Measurements from ENCODE around the gene CNPY1.

The CNPY1 gene

GRCh38 chr7:155455776-155456737 lies 90.3 kb downstream of the CNPY1 start:
- no peak for DNase-seq (ENCODE audit: low read depth, low spot score)

DNA sequence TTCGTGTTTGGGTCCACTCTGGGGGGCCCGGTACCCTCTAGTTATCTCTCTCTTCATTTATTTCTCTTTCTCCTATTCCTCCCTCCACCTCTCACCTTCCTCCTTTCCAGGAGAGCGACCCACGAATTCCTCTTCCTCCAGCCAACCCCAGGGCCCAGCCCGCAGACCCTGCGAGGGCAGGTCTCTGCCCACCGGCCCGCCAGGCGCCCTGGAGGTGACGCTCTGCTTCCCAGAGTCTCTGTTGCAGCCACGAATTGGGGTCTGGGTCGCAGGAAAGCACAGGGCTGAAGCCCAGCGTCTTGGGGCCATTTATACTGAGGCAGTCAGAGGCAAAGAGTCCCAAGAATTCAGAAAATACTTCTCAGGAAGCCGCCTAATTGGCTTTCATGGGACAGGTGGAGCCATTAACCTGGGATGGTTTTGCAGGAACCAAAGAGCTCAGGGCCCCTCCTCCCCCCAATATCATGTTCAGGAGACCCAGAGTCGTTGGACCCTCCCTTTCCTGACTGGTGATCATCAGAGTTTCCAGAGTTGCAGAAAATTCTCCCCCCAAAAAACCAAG lies 91.1 kb downstream of the CNPY1 start:
- DNase-seq (ENCODE audit: low read depth, low spot score): no peak

GRCh38 chr7:155454183-155455112 lies 91.9 kb downstream of the CNPY1 start:
- no peak for DNase-seq (ENCODE audit: low read depth, low spot score)

GRCh38 chr7:155453296-155454182 lies 92.8 kb downstream of the CNPY1 start:
- DNase-seq (ENCODE audit: low read depth, low spot score): no peak

- no peak for DNase-seq (ENCODE audit: low read depth, low spot score)
Observed at GRCh38 chr7:155452505-155453295, 93.7 kb downstream of the CNPY1 start.

- no peak for DNase-seq (ENCODE audit: low read depth, low spot score)
Observed at GRCh38 chr7:155451840-155452239, 94.5 kb downstream of the CNPY1 start.
